ENCODE results near the gene KCTD5. TPM values are rescaled to one million over a fixed set of nuclear protein-coding genes. Genes with fewer than 3 reads are reported as not detected.
"Not testable (repeated sequence)": the region's sequence is repeated elsewhere in the genome, so short reads cannot be mapped to it uniquely, and the experiment has no call there.

The KCTD5 gene
- total RNA-seq, 2 experiments from 2014 or later = 34.2 to 41.7 TPM

- H3K4me1 Mint-ChIP-seq = peaks cover 48% of the 10 kb centered on the region
- H3K27ac Mint-ChIP-seq = peak overlapping the region; percentile 93
- no peaks in the 10 kb centered on the region for H3K27me3 Mint-ChIP-seq
- H3K36me3 Mint-ChIP-seq = peaks cover 15% of the 10 kb centered on the region
- no peaks in the 10 kb centered on the region for H3K9me3 Mint-ChIP-seq (ENCODE audit: low read depth)
- peak overlapping the region; percentile 53 for H3K4me3 Mint-ChIP-seq
- DNase-seq = peak; percentile 70
- peak; percentile 92 for ATAC-seq
- CTCF ChIA-PET = interaction anchor here (0.8 to 1.2 kb wide), 4 partner anchors 11 to 204 kb away, joined by 3 to 6 read pairs (median 3); no protein-coding TSS in a partner anchor
Observed at GRCh38 chr16:2663553-2664546, 18.5 kb upstream of the KCTD5 start.

GRCh38 chr16:2664574-2664982, 17.7 kb upstream of the KCTD5 start:
- no peaks in the 10 kb centered on the region for H3K9me3 Mint-ChIP-seq (ENCODE audit: low read depth)
- CTCF ChIA-PET = interaction anchor here (0.8 to 1.2 kb wide), 4 partner anchors 10 to 204 kb away, joined by 3 to 6 read pairs (median 3); no protein-coding TSS in a partner anchor
- peaks cover 52% of the 10 kb centered on the region for H3K4me1 Mint-ChIP-seq
- no peak for ATAC-seq
- no peaks in the 10 kb centered on the region for H3K27me3 Mint-ChIP-seq
- peaks cover 18% of the 10 kb centered on the region for H3K36me3 Mint-ChIP-seq
- DNase-seq = no peak
- H3K4me3 Mint-ChIP-seq = peak overlapping the region; percentile 53
- H3K27ac Mint-ChIP-seq = peak overlapping the region; percentile 93

GRCh38 chr16:2666671-2667070, 15.7 kb upstream of the KCTD5 start:
- H3K9me3 Mint-ChIP-seq (ENCODE audit: low read depth); DNase-seq; H3K4me3 Mint-ChIP-seq; H3K27ac Mint-ChIP-seq; H3K27me3 Mint-ChIP-seq; ATAC-seq; CTCF ChIA-PET: not testable (repeated sequence)
- peaks cover 19% of the 10 kb centered on the region for H3K36me3 Mint-ChIP-seq
- peaks cover 54% of the 10 kb centered on the region for H3K4me1 Mint-ChIP-seq

- H3K9me3 Mint-ChIP-seq (ENCODE audit: low read depth); CTCF ChIA-PET: not testable (repeated sequence)
Observed at GRCh38 chr16:2669587-2669986, 12.7 kb upstream of the KCTD5 start.

GRCh38 chr16:2670017-2670416, 12.3 kb upstream of the KCTD5 start:
- H3K27ac Mint-ChIP-seq = peak overlapping the region; percentile 28
- CTCF ChIA-PET = not testable (repeated sequence)

More at GRCh38 chr16:2669587-2669986, 12.7 kb upstream of the KCTD5 start:
- not testable (repeated sequence) for H3K4me3 Mint-ChIP-seq, ATAC-seq, H3K27me3 Mint-ChIP-seq, DNase-seq
- H3K4me1 Mint-ChIP-seq = peaks cover 43% of the 10 kb centered on the region
- peak overlapping the region; percentile 40 for H3K27ac Mint-ChIP-seq
- H3K36me3 Mint-ChIP-seq = peaks cover 12% of the 10 kb centered on the region

GRCh38 chr16:2671193-2671592, 11.1 kb upstream of the KCTD5 start:
- CTCF ChIA-PET; H3K27ac Mint-ChIP-seq; ATAC-seq; H3K27me3 Mint-ChIP-seq; H3K4me3 Mint-ChIP-seq; H3K9me3 Mint-ChIP-seq (ENCODE audit: low read depth): not testable (repeated sequence)
- peak; percentile 56 for DNase-seq
- peaks cover 10% of the 10 kb centered on the region for H3K36me3 Mint-ChIP-seq
- peaks cover 38% of the 10 kb centered on the region for H3K4me1 Mint-ChIP-seq

More at GRCh38 chr16:2670017-2670416, 12.3 kb upstream of the KCTD5 start:
- peak; percentile 79 for DNase-seq
- ATAC-seq; H3K9me3 Mint-ChIP-seq (ENCODE audit: low read depth); H3K27me3 Mint-ChIP-seq; H3K4me3 Mint-ChIP-seq: not testable (repeated sequence)
- Mint-ChIP-seq H3K4me1 (peaks cover 41% of the 10 kb centered on the region), H3K36me3 (peaks cover 10% of the 10 kb centered on the region)

- Mint-ChIP-seq H3K4me3 (peak overlapping the region; percentile 77), H3K27me3 (no peaks in the 10 kb centered on the region), H3K9me3 (ENCODE audit: low read depth) (no peaks in the 10 kb centered on the region), H3K4me1 (peaks cover 38% of the 10 kb centered on the region), H3K27ac (no peak overlapping the region), H3K36me3 (peaks cover 9% of the 10 kb centered on the region)
- no peak for ATAC-seq
- CTCF ChIA-PET = no interaction called here
- DNase-seq = no peak
Observed at GRCh38 chr16:2671741-2672140, 10.6 kb upstream of the KCTD5 start.

- CTCF ChIA-PET = interaction anchor here (0.8 kb wide), 1 partner anchor 9 kb away, joined by 3 read pairs; the partner anchor contains the start of gene KCTD5
- peaks cover 38% of the 10 kb centered on the region for H3K4me1 Mint-ChIP-seq
- peak overlapping the region; percentile 79 for H3K4me3 Mint-ChIP-seq
- H3K27me3 Mint-ChIP-seq = no peaks in the 10 kb centered on the region
- H3K36me3 Mint-ChIP-seq = peaks cover 7% of the 10 kb centered on the region
- H3K27ac Mint-ChIP-seq = peak overlapping the region; percentile 84
- peak; percentile 98 for ATAC-seq
- no peaks in the 10 kb centered on the region for H3K9me3 Mint-ChIP-seq (ENCODE audit: low read depth)
- peak; percentile 97 for DNase-seq
Observed at GRCh38 chr16:2673066-2673999, 9.0 kb upstream of the KCTD5 start.

- no peaks in the 10 kb centered on the region for H3K9me3 Mint-ChIP-seq (ENCODE audit: low read depth)
- no peaks in the 10 kb centered on the region for H3K36me3 Mint-ChIP-seq
- H3K27ac Mint-ChIP-seq = no peak overlapping the region
- ATAC-seq = no peak
- DNase-seq = no peak
- peaks cover 27% of the 10 kb centered on the region for H3K4me1 Mint-ChIP-seq
- H3K4me3 Mint-ChIP-seq = no peak overlapping the region
- CTCF ChIA-PET = interaction anchor here (0.7 kb wide), 1 partner anchor 11 kb away, joined by 3 read pairs; no protein-coding TSS in a partner anchor
- H3K27me3 Mint-ChIP-seq = no peaks in the 10 kb centered on the region
Observed at GRCh38 chr16:2675021-2675420, 7.3 kb upstream of the KCTD5 start.

- Mint-ChIP-seq H3K27ac (peak overlapping the region; percentile 24), H3K36me3 (no peaks in the 10 kb centered on the region), H3K4me3 (no peak overlapping the region), H3K9me3 (ENCODE audit: low read depth) (no peaks in the 10 kb centered on the region), H3K27me3 (no peaks in the 10 kb centered on the region), H3K4me1 (peaks cover 22% of the 10 kb centered on the region)
- CTCF ChIA-PET = interaction anchor here (1.0 kb wide), 1 partner anchor 12 kb away, joined by 3 read pairs; no protein-coding TSS in a partner anchor
- ATAC-seq = no peak
- DNase-seq = no peak
Observed at GRCh38 chr16:2675714-2676113, 6.6 kb upstream of the KCTD5 start.

GRCh38 chr16:2676937-2677336, 5.4 kb upstream of the KCTD5 start:
- H3K27ac Mint-ChIP-seq; CTCF ChIA-PET; DNase-seq; ATAC-seq; H3K4me3 Mint-ChIP-seq; H3K27me3 Mint-ChIP-seq; H3K9me3 Mint-ChIP-seq (ENCODE audit: low read depth); H3K36me3 Mint-ChIP-seq: not testable (repeated sequence)
- H3K4me1 Mint-ChIP-seq = peaks cover 17% of the 10 kb centered on the region

GRCh38 chr16:2678206-2678965, 3.9 kb upstream of the KCTD5 start:
- ATAC-seq; H3K27me3 Mint-ChIP-seq; H3K9me3 Mint-ChIP-seq (ENCODE audit: low read depth); DNase-seq; H3K36me3 Mint-ChIP-seq; CTCF ChIA-PET; H3K4me3 Mint-ChIP-seq; H3K27ac Mint-ChIP-seq: not testable (repeated sequence)
- peaks cover 18% of the 10 kb centered on the region for H3K4me1 Mint-ChIP-seq
